Hematopoietic multipotent progenitor cell treated with erythropoietin and hydrocortisone succinate and interleukin-3 and kit ligand, for 15 days (in vitro differentiated cells): Measurements from ENCODE around the gene MYPOP.

Experiments used
- DNase-seq: peaks from one replicate; pipeline ENCODE4 v3.0.0-alpha.2; 2015; ENCODE audit warnings: low spot score

Gene MYPOP

GRCh38 chr19:45863840-45864628, 38.4 kb downstream of the MYPOP start, which contains the start of gene FOXA3:
FOXA3 (plus strand) TSS chr19:45864326; CDS start chr19:45864457, 131 bp downstream.
- DNase-seq, result peak; percentile 23

GRCh38 chr19:45863335-45863839, 39.0 kb downstream of the MYPOP start:
- no peak for DNase-seq

GRCh38 chr19:45862564-45863334, 39.7 kb downstream of the MYPOP start, which contains the start of gene SYMPK:
SYMPK (minus strand) TSS chr19:45863147; CDS start chr19:45854495, 8,652 bp downstream.
- peak; percentile 99 for DNase-seq

- DNase-seq, result no peak
These were observed 40.2 kb downstream of the MYPOP start for GRCh38 chr19:45862271-45862563.

GRCh38 chr19:45860359-45861259, 41.8 kb downstream of the MYPOP start:
- no peak for DNase-seq

GRCh38 chr19:45854167-45854778, 48.1 kb downstream of the MYPOP start:
- DNase-seq, result no peak

- no peak for DNase-seq
These were observed 49.4 kb downstream of the MYPOP start for GRCh38 chr19:45852983-45853382.

GRCh38 chr19:45852145-45852750, 50.2 kb downstream of the MYPOP start:
- no peak for DNase-seq

GRCh38 chr19:45848922-45849321, 53.5 kb downstream of the MYPOP start:
- no peak for DNase-seq

- DNase-seq, result no peak
These were observed 54.8 kb downstream of the MYPOP start for GRCh38 chr19:45847663-45848062.

- no peak for DNase-seq
These were observed 60.2 kb downstream of the MYPOP start for GRCh38 chr19:45842198-45842597.
